ENCODE results near the gene USP4. TPM values are rescaled to one million over a fixed set of nuclear protein-coding genes. Genes with fewer than 3 reads are reported as not detected.

Gene USP4
- total RNA-seq, 4 donors from 2014 or later: 31.0 to 67.3 (median 36.5) TPM

DNA sequence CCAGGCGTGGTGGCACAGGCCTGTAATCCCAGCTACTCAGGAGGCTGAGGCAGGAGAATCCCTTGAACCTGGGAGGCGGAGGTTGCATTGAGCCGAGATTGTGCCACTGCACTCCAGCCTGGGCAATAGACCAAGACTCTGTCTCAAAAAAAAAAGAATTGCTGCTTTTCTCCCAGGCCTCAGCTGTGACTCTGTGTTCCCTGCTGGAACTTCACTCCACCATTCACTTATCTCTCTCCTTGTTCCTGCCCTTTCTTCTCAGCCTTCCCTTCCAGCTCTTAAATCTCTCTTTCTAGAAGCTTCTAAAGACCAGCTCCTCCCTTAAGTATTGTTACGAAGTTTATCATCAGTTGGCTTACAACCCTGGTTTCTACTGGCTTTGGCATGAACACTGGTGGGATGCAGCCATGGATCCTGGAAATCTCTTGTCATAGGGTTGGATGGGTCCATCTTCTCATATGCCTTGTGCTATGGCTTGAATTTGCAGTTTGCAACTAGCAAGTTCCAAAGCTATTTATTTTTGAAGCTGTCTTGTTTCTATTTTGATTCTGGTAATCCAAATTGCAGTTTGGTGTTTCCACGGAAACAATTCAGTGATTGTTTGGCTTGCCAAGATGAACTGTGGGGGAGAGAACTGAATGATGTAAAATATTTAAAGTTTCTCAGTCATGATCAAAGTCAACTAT lies 73.3 kb downstream of the USP4 start:
- TF ChIP-seq, protein P1, sequence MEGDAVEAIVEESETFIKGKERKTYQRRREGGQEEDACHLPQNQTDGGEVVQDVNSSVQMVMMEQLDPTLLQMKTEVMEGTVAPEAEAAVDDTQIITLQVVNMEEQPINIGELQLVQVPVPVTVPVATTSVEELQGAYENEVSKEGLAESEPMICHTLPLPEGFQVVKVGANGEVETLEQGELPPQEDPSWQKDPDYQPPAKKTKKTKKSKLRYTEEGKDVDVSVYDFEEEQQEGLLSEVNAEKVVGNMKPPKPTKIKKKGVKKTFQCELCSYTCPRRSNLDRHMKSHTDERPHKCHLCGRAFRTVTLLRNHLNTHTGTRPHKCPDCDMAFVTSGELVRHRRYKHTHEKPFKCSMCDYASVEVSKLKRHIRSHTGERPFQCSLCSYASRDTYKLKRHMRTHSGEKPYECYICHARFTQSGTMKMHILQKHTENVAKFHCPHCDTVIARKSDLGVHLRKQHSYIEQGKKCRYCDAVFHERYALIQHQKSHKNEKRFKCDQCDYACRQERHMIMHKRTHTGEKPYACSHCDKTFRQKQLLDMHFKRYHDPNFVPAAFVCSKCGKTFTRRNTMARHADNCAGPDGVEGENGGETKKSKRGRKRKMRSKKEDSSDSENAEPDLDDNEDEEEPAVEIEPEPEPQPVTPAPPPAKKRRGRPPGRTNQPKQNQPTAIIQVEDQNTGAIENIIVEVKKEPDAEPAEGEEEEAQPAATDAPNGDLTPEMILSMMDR (IDR thresholded peaks at IDR 0.05; ENCODE audit: low read depth): no peak

DNA sequence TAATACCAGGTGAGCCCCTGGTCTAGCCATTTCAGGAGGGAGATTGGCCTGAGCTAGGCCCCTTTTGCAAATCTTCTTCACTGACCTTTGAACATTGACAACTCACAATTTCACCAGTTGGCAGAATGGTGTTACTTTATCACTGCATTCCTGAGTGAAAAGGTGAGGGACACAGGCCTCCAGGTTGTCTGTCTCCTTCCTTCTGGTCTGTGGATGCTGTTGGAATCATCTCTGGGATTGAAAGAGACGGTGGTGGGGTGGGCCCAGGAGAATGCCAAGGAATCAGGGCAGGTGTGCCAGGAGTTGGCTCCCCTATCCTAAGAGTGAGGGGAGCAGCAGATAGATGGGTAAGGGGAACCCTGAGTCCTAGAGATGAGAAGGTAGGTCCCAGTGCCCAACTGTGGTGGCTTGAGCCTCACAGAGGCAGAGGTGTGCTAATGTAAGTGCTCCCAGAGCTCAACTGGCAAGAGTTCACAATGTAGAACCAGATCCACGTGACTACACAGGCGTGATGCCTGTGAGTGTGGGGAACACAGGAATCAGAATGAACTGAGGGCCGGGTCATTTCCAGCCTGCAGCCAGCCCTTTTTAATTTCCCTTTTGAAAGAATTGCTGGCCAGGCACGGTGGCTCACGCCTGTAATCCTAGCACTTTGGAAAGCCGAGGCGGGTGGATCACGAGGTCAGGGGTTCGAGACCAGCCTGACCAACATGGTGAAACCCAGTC lies 74.0 kb downstream of the USP4 start:
- TF ChIP-seq, protein P1 (IDR thresholded peaks at IDR 0.05; ENCODE audit: low read depth): no peak

DNA sequence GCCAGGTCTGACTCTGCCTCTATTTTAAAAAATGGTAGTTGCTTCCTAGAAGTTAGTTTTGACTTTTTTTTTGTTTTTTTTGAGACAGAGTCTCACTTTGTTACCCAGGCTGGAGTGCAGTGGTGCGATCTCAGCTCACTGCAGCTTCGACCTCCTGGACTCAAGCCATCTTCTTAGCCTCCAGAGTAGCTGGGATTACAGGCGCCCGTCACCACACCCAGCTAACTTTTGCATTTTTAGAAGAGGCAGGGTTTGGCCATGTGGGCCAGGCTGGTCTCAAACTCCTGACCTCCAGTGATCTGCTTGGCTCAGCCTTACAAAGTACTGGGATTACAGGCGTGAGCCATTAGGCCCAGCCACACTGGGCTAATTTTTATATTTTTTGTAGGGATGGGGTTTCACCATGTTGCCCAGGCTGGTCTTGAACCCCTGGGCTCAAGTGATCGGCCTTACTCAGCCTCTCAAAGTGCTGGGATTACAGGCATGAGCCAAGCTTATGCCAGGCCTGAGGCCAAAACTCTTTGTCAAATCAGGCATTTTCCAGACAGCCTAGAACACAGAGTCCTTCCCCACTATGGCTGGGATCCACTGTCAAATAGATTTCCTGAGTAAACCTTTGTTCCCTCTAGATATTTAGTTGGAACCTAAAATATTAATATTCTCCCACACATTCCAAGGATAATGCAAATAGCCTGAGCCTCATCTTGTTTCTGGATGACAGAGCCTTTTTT lies 76.5 kb downstream of the USP4 start:
- TF ChIP-seq, protein P1 (IDR thresholded peaks at IDR 0.05; ENCODE audit: low read depth): no peak

DNA sequence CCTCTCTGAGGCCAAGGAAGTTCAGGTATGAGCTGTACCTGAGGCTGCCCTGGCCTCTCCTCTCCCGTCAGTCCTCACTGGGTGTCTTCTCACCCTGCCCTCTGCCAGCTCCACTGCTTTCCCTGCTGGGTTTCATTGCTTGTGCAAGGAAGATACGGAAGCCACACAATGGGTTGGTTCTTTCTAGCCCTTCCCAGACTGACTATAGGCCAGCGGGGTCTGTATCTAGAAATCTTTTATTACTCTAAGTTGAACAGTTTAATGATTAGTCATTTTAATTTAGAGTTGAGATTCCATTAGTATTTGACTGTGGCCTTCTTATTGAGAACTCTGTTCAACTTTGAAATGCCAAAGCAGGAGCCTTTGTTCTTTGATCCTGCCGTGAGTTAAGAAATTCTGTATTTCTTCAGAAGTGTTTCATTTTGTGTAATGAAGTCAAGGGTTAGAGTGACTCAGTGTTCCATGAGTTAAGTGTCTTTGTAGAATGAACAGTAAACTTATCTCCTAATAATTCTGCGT lies 79.0 kb downstream of the USP4 start:
- TF ChIP-seq, protein P1 (IDR thresholded peaks at IDR 0.05; ENCODE audit: low read depth): no peak

DNA sequence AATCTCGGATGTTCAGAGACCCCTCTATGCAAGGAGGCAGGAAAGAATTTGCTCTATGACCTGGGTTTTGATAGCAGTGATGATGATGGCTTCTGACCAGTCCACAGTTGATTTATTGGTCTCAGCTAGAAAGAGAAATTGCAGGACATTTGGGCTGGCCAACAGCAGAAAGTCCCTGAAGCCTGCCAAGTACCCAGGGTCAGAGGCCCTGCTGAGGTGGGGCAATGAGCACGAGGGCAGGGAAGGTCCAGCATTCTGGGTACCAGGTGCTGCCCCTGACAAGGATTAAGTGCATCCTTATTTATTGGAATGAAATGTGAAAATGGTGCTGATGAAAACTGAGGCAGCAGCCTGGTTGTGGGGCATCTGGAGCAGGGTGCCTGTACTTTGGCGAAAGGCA lies 82.7 kb downstream of the USP4 start:
- TF ChIP-seq, protein P1 (IDR thresholded peaks at IDR 0.05; ENCODE audit: low read depth): no peak

DNA sequence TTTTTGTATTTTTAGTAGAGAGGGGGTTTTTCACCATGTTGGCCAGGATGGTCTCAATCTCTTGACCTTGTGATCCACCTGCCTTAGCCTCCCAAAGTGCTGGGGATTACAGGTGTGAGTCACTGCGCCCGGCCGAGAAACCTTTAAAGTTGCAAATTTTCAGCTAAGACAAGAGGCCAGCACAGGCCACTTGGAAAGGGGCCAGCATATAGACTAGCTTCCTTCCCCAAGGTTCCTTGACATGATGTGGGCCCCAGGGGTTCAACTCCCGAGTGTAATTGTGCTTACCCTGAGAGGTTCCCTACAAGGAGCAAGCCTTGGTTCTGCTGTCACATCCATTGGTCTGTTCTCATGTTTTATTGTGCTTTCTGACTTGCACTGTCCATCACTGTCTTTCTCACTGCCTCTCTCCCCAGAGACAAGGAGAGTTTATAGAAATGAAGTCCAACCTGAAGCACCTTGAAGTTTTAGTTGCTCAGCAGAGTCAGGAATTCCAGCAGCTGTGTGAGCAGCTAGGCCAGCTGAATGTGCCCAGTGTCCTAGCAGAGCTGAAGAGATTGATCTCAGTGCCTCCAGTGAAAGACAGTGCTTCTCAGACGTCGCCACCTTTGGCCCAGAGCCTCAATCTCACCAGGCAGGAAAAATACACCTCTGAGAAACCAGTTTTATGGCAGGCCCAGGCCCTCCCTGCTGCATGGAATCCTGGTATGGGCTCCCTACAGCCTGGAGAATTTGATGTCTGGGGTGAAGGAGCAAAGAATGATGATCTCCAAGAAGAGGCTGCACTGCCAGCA lies 83.9 kb downstream of the USP4 start:
- TF ChIP-seq, protein P1 (IDR thresholded peaks at IDR 0.05; ENCODE audit: low read depth): no peak
